GM19397 (cell line): Measurements from ENCODE around the gene GNAI3.

ENCODE experiments used
- ATAC-seq: cut with Tn5 transposase; IDR thresholded peaks from one replicate; pipeline ENCODE4 v1.9.1; 2021; ENCODE audit warnings: mild to moderate bottlenecking, moderate library complexity; ENCODE audit not compliant: unreplicated experiment

The GNAI3 gene

GRCh38 chr1:109622137-109622892 lies 73.9 kb downstream of the GNAI3 start:
- no peak for ATAC-seq

- ATAC-seq: no peak
Measured at GRCh38 chr1:109622895-109623294, 74.5 kb downstream of the GNAI3 start.

GRCh38 chr1:109623601-109624161 lies 75.3 kb downstream of the GNAI3 start:
- no peak for ATAC-seq

DNA sequence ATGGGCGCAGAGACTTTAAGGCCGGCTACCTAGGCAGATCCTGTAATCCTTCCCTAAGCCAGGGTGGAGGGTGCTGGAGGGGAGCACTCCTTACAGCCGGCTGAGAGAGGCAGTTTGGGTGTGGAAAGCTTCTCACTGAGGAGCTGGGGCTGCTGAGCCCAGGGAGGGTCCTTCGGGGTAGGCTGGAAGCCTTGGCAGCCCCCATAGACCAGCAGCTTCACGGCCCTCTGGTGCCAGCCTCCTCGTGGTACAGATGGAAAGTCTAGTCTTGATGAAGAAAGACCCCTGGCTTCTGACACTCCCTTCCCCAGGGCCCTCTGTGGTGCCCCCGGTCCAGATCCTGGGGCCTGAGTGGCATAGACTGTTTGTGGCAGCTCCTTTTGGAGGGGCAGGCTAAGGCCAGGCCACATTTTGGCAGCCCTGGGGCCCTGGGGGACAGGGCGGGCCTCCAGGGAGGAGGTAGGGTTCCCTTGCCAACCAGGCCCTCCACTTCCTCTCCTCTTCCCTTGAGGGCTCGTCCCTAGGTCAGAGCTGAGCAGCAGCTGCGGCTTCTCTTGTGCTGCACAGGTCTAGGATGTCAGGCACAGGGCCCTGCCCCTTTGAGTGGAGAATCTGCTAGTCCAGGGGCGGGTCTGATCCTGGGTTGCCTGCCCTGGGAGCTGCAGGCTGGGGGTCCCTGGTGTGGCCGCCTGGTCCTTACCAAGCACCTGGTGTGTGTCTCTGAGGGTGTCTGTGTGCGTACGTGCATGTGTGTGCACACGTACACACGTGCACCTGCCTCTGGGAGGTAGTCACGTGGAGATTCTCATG lies 76.0 kb downstream of the GNAI3 start:
- ATAC-seq: no peak

DNA sequence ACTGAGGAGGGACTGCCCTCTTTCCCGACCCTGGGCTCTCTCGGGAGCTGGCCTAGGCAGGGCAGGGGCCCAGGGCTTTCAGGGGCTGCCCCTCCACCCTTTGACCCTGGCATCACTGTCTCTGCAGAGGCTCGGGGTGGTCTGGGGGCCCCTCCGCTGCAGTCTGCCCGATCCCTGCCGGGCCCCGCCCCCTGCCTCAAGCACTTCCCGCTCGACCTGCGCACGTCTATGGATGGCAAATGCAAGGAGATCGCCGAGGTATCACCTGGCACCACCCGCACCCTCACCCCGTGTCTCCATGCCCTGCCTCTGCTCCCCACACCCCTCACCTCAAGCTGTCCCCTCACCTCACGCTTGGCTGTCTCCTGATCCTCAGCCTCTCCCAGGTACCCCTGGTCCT lies 76.8 kb downstream of the GNAI3 start:
- no peak for ATAC-seq

DNA sequence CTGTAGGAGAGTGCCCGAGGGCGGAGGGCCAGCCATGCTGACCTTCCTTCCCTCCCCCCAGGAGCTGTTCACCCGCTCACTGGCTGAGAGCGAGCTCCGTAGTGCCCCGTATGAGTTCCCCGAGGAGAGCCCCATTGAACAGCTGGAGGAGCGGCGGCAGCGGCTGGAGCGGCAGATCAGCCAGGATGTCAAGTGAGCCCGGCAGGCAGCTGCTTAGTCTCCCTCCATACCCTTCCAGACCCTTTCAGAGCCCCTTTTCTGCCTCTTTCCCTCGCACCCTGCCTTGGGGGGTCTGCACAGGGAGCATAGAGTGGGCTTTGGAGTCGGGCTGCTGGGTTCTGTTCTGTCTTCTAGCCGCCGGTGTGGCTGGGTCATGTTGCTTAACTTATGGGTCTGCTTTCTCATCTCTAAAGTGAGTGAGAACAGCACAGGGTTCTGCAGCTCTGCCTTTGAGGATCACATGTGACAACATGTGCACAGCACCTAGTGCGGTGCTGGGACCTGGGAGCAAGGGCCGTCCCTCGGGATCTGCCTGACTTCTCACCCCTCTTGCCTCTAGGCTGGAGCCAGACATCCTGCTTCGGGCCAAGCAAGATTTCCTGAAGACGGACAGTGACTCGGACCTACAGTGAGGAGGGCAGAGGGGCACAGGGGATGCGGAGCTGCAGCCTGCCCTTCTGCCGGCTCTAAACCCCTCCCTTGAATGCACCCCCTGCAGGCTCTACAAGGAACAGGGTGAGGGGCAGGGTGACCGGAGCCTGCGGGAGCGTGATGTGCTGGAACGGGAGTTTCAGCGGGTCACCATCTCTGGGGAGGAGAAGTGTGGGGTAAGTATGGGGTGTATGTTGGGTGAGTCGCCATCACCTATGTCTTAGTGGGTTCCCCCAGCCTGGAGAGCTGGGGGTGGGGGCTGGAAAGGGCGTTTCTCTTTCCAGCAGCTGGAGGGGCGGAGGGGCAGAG lies 77.5 kb downstream of the GNAI3 start:
- ATAC-seq: no peak

DNA sequence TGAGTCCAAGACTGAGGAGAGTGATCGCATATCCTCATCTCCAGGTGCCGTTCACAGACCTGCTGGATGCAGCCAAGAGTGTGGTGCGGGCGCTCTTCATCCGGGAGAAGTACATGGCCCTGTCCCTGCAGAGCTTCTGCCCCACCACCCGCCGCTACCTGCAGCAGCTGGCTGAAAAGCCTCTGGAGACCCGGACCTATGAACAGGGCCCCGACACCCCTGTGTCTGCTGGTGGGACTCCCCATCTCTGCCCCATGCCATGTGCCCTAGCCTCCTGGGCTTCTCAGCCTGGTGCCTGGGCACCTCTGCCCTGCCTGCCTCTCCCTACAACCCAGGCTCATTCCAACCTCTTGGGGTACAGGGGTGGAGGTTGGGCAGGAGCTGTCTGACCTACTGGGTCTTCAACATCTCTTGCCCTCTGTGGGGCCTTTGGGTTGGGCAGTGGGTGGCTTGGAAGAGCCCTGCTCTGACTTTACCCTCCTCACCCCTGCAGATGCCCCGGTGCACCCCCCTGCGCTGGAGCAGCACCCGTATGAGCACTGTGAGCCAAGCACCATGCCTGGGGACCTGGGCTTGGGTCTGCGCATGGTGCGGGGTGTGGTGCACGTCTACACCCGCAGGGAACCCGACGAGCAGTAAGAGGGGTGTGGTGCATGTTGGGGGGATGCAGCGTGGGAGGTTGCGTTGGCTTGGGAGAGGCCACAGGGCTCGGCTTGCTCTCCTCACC lies 78.4 kb downstream of the GNAI3 start:
- no peak for ATAC-seq

DNA sequence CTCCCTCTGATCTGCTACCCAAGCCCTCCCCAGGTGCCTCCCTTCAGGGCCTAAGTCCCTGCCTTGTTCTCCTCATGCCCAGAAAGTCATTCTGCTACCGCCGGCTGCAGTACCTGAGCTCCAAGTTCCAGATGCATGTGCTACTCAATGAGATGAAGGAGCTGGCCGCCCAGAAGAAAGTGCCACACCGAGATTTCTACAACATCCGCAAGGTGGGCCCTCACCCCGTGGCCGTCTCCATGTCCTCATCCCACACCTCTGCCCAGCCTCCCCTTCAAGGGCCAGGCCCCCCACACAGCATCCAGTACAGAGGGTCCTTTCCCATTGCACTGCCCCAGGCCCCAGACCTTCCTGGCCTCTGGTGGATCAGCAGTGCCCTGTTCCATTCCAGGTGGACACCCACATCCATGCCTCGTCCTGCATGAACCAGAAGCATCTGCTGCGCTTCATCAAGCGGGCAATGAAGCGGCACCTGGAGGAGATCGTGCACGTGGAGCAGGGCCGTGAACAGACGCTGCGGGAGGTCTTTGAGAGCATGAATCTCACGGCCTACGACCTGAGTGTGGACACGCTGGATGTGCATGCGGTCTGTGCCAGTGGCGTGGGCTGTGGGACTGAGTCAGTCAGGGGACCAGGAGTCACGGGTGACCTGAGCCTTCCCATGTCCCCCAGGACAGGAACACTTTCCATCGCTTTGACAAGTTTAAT lies 79.4 kb downstream of the GNAI3 start:
- ATAC-seq: no peak

DNA sequence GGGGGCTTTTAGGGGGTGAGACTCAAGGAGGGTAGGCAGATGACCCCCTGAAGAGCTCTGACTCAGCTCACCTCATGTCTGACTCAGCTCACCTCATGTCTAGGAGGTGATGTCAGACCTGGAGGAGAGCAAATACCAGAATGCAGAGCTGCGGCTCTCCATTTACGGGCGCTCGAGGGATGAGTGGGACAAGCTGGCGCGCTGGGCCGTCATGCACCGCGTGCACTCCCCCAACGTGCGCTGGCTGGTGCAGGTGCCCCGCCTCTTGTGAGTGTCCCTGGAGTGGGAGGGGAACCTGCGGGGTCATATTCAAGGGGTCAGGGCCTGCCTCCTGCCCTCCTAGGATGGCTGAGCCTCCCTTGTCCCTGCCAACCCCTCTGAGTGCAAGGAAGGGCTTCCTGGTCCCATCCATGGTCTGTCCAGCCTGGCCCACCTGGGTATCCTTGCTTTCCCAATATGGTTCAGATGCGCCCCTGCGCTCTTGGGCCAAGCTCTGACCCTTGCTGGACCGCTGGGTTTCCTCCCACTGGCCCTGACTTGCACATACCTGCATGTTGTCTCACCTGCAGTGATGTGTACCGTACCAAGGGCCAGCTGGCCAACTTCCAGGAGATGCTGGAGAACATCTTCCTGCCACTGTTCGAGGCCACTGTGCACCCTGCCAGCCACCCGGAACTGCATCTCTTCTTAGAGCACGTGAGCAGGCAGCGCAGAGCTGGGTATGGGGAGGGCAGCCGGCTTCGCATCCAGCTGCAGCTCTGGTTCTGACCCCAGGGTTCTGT lies 80.3 kb downstream of the GNAI3 start:
- no peak for ATAC-seq

DNA sequence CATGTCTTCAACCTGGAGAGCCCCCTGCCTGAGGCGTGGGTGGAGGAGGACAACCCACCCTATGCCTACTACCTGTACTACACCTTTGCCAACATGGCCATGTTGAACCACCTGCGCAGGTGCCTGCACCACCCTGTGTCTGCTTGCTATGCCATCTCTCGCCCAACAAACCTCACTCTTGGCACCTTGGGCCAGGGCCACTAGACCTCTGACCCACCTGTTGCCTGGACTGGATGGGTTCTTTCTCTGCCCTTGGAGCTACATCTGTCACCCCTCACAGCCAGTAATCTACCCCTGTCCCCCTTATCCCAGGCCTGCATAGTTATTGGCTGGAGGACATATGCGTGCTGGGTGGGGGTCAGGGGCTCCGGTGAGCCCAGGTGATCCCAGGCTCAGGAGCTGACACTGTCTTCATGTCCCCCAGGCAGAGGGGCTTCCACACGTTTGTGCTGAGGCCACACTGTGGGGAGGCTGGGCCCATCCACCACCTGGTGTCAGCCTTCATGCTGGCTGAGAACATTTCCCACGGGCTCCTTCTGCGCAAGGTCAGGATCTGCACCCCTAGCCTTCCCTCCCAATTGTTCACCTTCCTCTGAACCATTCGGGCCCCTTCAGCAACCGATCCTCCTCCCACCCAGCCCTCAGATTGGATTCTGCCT lies 81.1 kb downstream of the GNAI3 start:
- ATAC-seq: no peak

DNA sequence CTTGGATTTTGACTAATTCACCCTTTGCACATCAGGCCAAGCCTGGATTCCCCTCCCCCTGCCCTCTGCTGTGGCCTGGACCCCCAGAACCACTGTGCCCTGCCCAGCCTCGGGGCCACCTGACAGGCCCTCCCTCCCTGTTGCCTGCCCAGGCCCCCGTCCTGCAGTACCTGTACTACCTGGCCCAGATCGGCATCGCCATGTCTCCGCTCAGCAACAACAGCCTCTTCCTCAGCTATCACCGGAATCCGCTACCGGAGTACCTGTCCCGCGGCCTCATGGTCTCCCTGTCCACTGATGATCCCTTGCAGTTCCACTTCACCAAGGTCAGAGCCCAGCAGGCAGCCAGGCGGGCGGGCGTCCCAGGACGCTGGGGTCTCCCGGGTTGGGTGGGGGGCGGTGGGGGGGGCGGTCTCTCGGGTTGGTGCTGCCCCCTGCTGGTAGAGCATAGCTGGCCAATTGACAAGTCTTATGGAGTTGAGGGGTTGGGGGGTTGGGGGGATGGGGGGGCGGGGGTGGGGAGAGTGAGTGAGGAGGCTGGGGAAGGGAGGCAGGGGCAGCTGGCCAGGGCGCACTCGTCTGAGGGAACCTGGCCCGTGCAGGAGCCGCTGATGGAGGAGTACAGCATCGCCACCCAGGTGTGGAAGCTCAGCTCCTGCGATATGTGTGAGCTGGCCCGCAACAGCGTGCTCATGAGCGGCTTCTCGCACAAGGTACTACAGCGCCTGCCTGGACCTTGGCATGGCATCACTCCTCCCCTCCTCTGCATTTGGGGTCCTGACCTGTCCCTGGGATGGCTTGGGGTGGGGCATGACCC lies 81.9 kb downstream of the GNAI3 start:
- ATAC-seq: no peak

- no peak for ATAC-seq
Measured at GRCh38 chr1:109630898-109631512, 82.6 kb downstream of the GNAI3 start.

- ATAC-seq: no peak
Measured at GRCh38 chr1:109631513-109632505, 83.4 kb downstream of the GNAI3 start.

DNA sequence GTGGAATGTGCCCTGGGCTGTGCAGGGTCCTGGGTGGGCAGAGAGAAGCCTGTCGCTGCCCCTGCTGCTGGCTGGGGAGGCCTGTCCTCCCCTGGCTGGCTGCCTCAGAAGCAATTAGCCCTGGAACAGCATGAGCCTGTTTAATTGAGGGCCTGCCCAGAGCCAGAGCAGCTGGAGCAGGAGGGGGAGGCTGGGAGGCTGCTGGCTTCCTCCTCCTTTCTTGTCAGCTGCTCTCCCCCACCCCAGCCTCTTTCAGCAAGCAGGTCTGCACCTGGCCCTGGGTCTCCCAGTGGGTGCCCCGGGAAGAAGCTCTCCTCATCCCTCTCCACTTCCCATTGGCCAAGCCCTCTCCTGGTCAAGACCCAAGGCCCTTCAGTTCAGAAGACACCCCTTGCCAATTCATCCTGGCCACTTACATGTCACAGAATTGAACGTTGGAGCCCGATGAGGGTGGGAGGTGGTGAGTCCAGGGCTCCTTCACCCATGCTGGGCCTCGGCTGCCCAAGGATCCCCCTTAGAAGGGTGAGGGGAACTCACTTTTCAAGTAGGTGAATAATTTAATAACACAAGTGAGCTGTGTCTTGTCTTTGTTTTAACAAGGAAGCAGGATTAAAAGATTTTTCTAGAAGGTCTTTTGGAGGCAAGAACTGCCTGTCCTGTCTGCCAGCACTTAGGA lies 84.4 kb downstream of the GNAI3 start:
- ATAC-seq: no peak

- ATAC-seq: no peak
Measured at GRCh38 chr1:109634292-109634691, 85.9 kb downstream of the GNAI3 start.
